ENCODE results near the gene ZMYM4.

- TF ChIP-seq POLR2AphosphoS5 (IDR thresholded peaks at IDR 0.05) = no peak
- no peak for TF ChIP-seq CTCF (IDR thresholded peaks at IDR 0.05)
- TF ChIP-seq POLR2A (IDR thresholded peaks at IDR 0.05) = no peak
- no peak for TF ChIP-seq EP300 (IDR thresholded peaks at IDR 0.05)
Observed at GRCh38 chr1:35433714-35434113, 165.2 kb downstream of the ZMYM4 start.

Data from stomach (tissue), 4 donors.